Upper lobe of right lung (tissue), 1 donor: ENCODE data around the gene ABCC1. TPM values are rescaled to one million over a fixed set of nuclear protein-coding genes. Genes with fewer than 3 reads are reported as not detected.

Source experiments
- ATAC-seq: fragments of 200-7000 bp; cut with Tn5 transposase; one replicate; pipeline ENCODE4 v1.9.1; 2020; ENCODE audit warnings: mild to moderate bottlenecking, moderate library complexity
- DNase-seq: peaks from one replicate; pipeline ENCODE4 v3.0.0-alpha.2; 2020
- H3K27ac ChIP-seq: fragments of 200-600 bp; one replicate; pipeline ENCODE4 v1.8.0; 2022
- H3K27me3 ChIP-seq: fragments of 200-600 bp; one replicate; pipeline ENCODE4 v1.8.0; 2022; ENCODE audit warnings: mild to moderate bottlenecking
- H3K36me3 ChIP-seq: fragments of 200-600 bp; one replicate; pipeline ENCODE4 v1.8.0; 2022
- H3K4me1 ChIP-seq: fragments of 200-600 bp; one replicate; pipeline ENCODE4 v1.8.0; 2022
- H3K4me3 ChIP-seq: fragments of 200-600 bp; one replicate; pipeline ENCODE4 v1.8.0; 2022; ENCODE audit warnings: mild to moderate bottlenecking
- H3K9me3 ChIP-seq: fragments of 200-600 bp; one replicate; pipeline ENCODE4 v1.8.0; 2022
- intact Hi-C: fragments of 100-400 bp; cut with DNase I; formaldehyde crosslinking; loops from one replicate; pipeline ENCODE4 v1.11.0; 2022
- total RNA-seq: library from RNA; stranded (reverse); fragmentation: NEBNext Ultra II Directional; extraction: Animal tissue kit (Norgen Biotek cat#: 25700); gene quantifications from one replicate; pipeline ENCODE4 v1.2.1, GENCODE V29; 2021
- TF ChIP-seq, protein P1 (sequence below): fragments of 200-600 bp; IDR thresholded peaks from one replicate; pipeline ENCODE4 v1.8.0; 2022; ENCODE audit warnings: antibody characterized with exemption
- donor health status: DM: no; HTN: yes; CAD: no; lungs with severe emphysema.

The ABCC1 gene
- total RNA-seq, 1 donor from 2014 or later: 50.6 TPM

DNA sequence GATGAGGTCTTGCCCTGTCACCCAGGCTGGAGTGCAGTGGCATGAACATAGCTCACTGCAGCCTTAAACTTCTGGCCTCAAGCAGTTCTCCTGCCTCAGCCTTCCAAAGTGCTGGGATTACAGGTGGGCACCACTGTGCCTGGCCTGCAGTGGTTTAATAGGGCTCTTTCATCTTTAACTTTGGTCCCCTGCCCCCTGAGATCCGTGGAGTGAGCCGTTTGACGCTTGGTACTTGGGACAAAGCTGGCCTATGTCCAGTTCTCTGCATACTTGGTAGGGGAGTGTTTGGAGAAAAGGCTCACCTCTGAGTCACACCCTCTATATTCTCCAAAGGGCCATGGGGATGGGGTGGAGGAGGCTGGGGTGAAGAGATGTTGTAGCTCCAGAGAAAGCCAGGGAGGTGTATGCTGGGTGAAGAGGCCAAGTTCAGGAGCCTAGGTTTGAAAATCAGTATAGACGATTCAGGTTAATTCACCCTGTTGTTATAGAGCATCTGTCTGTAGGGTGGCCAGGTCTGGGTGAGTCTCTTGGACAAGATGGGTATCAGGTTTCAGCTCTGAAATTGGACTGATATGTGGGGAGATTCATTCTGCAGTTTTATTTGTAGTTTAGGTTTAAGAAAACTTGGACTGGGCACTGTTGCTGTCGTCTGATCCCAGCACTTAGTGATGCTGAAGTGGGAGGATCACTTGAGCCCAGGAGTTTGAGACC, 17.6 kb downstream of the ABCC1 start:
- Histone ChIP-seq H3K27me3 (no peaks in the 10 kb centered on the region), H3K27ac (no peak overlapping the region), H3K4me3 (no peak overlapping the region), H3K4me1 (peaks cover 15% of the 10 kb centered on the region), H3K36me3 (no peaks in the 10 kb centered on the region), H3K9me3 (no peaks in the 10 kb centered on the region)
- ATAC-seq (peak; percentile 87), DNase-seq (no peak)
- TF ChIP-seq, protein P1, sequence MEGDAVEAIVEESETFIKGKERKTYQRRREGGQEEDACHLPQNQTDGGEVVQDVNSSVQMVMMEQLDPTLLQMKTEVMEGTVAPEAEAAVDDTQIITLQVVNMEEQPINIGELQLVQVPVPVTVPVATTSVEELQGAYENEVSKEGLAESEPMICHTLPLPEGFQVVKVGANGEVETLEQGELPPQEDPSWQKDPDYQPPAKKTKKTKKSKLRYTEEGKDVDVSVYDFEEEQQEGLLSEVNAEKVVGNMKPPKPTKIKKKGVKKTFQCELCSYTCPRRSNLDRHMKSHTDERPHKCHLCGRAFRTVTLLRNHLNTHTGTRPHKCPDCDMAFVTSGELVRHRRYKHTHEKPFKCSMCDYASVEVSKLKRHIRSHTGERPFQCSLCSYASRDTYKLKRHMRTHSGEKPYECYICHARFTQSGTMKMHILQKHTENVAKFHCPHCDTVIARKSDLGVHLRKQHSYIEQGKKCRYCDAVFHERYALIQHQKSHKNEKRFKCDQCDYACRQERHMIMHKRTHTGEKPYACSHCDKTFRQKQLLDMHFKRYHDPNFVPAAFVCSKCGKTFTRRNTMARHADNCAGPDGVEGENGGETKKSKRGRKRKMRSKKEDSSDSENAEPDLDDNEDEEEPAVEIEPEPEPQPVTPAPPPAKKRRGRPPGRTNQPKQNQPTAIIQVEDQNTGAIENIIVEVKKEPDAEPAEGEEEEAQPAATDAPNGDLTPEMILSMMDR: no peak
- intact Hi-C loops: no loop called here

DNA sequence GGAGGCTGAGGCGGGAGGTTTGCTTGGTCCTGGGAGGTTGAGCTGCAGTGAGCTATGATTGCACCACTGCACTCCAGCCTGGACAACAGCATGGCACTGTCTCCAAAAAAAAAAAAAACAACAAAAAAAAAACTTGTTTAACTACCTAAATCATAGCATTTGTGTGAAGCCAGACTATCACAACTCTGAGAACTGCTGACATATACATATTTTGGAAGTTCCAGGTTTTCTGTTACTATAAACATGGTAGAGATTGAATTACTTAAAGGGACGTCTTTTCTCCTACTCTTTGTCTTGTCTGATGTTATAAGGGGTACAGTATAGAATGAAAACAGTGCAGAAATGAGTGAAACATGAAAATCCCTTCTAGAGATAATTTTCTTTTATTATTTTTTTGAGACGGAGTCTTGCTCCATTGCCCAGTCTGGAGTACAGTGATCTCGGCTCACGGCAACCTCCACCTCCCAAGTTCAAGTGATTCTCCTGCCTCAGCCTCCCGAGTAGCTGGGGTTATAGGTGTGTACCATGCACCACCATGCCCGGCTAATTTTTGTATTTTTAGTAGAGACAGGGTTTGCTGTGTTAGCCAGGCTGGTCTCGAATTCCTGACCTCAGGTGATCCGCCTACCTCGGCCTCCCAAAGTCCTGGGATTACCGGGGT, 18.4 kb downstream of the ABCC1 start:
- Histone ChIP-seq H3K4me3 (no peak overlapping the region), H3K27me3 (no peaks in the 10 kb centered on the region), H3K4me1 (peaks cover 15% of the 10 kb centered on the region), H3K36me3 (no peaks in the 10 kb centered on the region), H3K27ac (no peak overlapping the region), H3K9me3 (no peaks in the 10 kb centered on the region)
- intact Hi-C loops: no loop called here
- TF ChIP-seq, protein P1: no peak
- ATAC-seq: no peak
- DNase-seq: no peak

DNA sequence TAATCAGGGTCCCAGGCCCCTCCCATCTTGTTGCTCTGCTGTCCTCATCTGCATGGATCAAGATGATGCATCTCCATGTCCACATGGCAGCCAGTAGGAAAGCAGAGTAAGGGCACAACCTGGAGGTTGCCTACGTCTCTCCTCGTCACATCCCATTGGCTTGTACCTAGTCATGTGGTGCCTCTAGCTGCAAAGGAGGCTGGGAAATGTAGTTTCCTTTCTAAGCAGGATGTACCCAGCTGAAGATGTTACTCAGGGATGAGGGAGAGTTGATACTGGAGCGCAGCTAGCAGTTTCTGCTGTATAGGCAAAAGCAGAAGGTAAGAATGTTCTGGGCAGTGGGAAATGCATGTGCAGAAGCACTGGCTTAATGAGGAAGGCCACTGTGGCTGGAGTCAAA, 20.8 kb downstream of the ABCC1 start:
- intact Hi-C loops: no loop called here
- TF ChIP-seq, protein P1: no peak
- DNase-seq (no peak), ATAC-seq (no peak)
- Histone ChIP-seq H3K4me3 (no peak overlapping the region), H3K9me3 (no peaks in the 10 kb centered on the region), H3K27me3 (no peaks in the 10 kb centered on the region), H3K36me3 (no peaks in the 10 kb centered on the region), H3K4me1 (peaks cover 19% of the 10 kb centered on the region), H3K27ac (no peak overlapping the region)

DNA sequence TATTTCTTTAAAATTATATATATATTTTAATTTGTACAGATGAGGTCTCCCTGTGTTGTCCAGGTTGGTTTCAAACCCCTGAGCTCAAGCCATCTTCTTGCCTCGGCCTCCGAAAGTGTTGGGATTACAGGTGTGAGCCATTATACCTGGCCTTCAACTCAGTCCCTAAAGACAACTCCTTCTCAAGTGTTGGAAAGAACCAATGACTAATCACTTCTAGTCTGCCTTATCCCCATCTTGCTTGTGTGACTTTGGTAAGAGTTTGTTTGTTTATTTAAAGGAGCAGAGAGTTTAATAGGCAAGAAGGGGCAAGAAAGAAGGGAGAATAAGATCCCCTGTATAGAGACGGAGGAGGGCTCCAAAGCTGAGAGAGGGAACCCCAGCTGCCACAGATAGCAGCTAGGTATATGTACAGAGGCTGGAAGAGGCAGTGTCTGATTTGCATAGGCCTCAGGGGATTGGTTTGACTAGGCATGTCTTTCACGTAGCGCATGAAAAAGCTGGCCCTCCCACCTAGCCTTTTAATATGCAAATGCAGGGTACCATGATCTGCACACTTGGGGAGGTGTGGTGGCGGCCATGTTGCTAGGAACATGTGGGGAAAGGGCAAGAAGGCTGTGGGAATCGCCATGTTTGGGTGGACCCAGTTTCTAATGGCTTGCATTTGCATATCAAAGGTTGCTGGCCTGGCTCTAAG, 21.5 kb downstream of the ABCC1 start:
- ATAC-seq: no peak
- intact Hi-C loops: no loop called here
- Histone ChIP-seq H3K4me3 (no peak overlapping the region), H3K27ac (no peak overlapping the region), H3K9me3 (no peaks in the 10 kb centered on the region), H3K4me1 (peaks cover 19% of the 10 kb centered on the region), H3K27me3 (no peaks in the 10 kb centered on the region), H3K36me3 (no peaks in the 10 kb centered on the region)
- TF ChIP-seq, protein P1: no peak
- DNase-seq: no peak

DNA sequence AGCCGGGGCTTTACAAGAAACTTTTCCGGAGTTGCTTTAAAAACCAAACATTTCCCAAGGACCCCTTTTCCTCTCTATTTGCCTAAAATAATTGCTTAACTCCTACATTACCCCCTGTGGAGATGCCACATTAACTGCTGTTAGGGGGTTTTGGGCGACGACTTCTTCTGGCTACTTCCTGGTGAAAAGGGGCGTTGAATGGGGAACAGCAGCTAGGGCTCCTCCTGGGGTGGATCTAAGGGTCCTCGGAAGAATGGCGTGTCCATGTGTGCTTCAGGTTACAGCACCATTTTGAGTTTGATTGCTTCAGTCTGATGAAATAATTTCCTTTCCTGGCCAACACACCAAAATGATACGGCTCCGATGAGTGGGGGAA, 22.0 kb downstream of the ABCC1 start:
- intact Hi-C loops: no loop called here
- no peak for DNase-seq
- Histone ChIP-seq H3K4me3 (no peak overlapping the region), H3K9me3 (no peaks in the 10 kb centered on the region), H3K27me3 (no peaks in the 10 kb centered on the region), H3K27ac (no peak overlapping the region), H3K4me1 (peaks cover 21% of the 10 kb centered on the region), H3K36me3 (no peaks in the 10 kb centered on the region)
- TF ChIP-seq, protein P1: no peak
- ATAC-seq: no peak
